NCI-H524 (cell line): ENCODE results near the gene TSEN34.
"Not testable (repeated sequence)": the region's sequence is repeated elsewhere in the genome, so short reads cannot be mapped to it uniquely, and the experiment has no call there.

Source experiments
- DNase-seq, 2 experiments: peaks; one replicate each; lab custom pipeline; 2025; lab: John Stamatoyannopoulos, UW

Gene TSEN34

DNA sequence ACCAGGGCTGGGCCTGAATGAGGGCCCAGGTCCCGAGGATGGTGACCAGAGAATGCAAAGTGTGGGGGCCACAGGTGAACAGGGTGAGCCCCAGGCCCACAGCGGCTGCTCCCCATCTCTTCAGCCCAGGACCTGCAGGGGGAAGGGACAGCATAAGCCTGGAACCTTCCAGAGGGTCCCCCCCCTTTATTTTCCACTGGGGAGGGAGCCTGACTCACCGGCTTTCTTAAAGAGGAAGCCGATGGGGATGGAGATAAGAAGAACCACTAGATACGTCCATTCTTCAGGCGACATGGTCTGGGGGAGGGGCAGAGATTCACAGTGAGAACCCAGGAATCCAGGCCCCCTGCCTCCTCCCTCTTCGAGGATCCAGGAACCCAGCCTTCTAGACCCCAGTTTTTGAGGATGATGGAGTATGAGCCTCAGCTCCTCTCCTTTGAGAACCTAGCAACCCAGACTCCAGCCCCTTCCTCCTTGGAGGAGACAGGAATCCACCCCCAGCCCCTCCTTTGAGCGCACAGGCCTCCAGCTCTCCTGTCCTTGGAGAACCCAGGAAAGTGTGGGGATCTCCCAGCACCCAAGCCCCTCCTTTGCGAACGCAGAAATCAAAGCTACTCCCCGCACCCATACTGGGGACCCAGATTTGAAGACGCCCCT is 2.8 kb upstream of the TSEN34 start:
- DNase-seq, result peak in 1 of 2 experiments; percentile 29

DNA sequence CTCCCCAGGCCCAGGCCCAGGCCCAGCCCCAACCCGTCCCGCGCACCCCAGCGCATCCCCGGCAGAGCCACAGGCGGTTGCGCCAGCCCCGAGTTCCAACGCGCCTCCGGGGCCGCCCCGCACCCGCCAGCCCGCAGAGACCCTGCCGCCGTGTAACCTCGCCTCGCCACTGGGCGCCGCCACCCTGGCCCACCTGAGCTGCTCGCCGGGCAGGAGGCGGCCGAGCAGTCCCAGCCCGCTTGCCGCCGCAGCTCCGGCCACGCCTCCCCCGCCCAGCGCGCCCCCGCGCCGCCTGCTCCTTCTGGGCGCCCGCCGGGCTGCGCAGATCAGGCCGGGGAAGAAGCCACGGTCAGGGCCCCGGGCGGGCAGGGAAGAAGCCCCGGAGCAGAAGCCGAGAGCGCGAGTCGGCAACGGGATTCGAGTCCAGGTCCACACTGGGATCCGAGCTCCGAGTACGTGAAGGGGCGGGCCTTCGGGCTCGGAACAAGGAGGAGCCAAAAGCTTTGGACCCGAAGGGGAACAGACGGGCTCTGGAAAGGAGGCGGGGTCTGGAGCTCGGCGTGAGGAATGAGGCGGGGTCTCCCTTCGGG is 1.9 kb upstream of the TSEN34 start, which contains the start of gene MBOAT7:
Gene MBOAT7, minus strand, starts transcription at position 436 of the 590 bp plus-strand sequence. CDS start 1,072 bp downstream, outside the sequence.
- DNase-seq, result peak in 1 of 2 experiments; percentile 78

DNA sequence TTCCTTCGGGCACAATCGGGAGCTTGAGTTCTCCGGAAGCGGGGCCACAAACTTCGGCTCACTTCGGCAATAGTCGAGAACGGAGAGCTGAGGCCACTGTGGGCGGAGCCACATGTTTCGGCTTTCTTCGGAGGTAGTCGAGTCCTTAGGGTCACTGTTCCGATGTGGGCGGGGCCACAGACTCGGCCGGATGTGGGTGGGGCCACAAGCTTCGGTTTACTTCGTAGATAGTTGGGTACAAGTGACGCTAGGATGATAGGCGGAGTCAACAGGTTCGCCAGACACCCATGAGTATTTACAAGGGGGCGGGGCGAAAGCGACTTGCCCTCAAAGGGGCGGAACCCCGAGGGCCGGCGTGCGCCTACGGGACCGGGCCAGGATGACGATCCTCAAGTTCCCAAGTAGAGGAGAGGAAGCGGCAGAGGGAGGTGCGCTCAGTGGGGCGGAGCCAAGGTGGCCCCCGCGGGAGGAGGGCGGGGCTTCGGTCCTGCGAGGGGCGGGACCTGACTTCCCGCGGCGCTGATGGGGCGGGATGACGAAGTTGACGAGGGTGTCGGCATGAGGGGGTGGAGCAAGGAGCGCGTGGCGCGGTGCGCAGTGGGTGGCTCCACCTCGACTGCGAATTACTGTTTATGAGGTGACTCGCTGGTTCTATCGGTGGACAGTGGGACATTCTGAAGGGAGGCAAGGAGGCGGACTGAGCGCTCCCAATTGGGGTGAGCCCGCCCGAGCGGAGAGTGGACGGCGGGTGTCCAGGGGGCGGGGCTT is 1.2 kb upstream of the TSEN34 start:
- peak; percentile 100 for DNase-seq

DNA sequence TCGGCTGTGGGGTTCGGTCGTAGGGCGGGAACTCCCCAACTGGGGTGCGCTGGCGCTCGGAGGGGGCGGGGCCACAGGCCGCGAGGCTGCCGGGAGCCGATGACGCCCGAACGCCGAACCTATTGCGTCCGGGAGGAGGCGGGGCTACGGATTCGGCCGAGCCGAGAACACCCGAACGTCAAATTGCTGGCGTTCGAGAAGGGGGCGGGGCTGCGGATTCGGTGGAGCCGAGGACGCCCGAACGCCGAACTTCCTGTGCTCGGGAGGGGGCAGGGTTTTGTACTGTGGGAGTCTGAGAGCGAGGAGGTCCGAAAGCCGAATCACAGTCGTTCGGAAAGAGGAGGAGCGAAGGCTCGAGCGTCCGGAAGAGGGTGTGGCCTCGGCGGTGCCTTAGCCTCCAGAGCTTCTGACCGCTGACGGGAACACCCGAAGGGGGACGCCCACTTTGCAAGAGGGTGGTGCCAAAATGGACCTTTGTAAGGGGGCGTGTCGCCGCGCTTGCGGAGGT is 551 bp upstream of the TSEN34 start:
- DNase-seq, result peak; percentile 99

DNA sequence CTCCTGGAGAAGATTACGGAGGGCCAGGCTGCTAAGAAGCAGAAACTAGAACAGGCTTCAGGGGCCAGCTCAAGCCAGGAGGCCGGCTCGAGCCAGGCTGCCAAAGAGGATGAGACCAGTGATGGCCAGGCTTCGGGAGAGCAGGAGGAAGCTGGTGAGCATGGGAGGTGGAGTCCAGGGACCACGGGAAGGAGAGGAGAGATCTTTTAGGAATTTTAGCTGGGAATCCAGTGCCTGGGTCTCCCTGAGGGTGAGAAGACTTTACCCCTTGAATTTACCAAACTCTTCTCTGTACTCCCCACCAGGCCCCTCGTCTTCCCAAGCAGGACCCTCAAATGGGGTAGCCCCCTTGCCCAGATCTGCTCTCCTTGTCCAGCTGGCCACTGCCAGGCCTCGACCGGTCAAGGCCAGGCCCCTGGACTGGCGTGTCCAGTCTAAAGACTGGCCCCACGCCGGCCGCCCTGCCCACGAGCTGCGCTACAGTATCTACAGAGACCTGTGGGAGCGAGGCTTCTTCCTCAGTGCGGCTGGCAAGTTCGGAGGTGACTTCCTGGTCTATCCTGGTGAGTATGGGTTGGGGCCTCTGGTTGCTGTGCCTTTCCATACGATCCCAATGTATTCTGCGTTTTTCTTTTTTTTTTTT is 824 bp downstream of the TSEN34 start:
- DNase-seq, result no peak

DNA sequence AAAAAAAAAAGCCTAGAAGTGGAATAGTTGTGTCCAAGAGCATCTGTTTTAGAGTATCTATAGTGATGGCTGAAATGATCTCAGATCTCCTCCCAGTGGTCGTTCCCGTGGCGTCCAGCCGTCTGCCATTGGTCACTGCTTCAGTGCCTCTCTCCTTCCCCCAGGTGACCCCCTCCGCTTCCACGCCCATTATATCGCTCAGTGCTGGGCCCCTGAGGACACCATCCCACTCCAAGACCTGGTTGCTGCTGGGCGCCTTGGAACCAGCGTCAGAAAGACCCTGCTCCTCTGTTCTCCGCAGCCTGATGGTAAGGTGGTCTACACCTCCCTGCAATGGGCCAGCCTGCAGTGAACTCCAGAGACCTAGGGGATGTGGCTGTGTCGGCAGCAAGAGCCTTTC is 1.9 kb downstream of the TSEN34 start:
- no peak for DNase-seq

DNA sequence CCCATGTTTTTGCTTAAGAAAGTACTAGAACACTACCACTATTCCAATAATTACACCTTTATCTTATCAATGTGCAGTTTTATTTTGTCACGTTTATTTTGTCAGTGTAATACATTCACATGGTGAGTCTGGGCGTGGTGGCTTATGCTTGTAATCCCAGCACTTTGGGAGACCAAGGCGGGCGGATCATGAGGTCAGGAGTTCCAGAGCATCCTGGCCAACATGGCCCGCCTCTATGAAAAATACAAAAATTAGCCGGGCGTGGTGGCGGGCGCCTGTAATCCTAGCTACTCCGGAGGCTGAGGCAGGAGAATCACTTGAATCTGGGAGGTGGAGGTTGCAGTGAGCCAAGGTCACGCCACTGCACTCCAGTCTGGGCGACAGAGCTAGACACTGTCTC is 3.4 kb downstream of the TSEN34 start:
- not testable (repeated sequence) for DNase-seq

DNA sequence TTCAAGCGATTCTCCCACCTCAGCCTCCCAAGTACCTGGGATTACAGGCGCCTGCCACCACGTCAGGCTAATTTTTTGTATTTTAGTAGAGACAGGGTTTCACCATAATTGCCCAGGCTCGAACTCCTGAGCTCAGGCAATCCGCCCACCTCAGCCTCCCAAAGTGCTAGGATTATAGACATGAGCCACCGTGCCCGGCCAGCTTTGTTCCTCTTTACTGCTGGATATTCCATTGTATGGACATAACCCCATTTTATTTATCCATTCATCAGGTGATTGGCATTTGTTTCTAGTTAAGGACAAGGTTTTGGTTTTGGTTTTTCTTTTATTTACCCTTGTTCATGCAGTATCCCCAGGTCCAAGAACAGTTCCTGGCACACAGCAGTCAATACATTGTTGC is 5.4 kb downstream of the TSEN34 start:
- DNase-seq, result no peak

DNA sequence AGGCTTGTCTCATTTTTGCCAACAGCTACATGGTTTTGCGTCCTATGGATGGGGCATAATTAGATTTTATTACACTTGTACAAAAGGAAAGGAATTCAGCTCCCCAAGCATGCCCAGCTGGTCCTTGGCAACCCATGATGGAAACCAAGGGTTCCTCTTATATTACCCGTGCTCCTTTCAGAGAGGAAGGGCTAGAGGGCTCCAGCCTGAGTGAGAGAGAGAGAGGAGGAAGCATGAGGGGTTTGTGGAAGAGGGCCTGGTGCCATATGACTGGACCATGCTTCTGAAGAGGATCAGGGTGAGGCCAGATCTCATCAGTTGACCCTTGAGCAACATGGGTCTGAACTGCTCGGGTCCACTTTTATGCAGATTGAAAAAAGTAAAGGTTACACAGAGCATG is 6.0 kb downstream of the TSEN34 start:
- no peak for DNase-seq

DNA sequence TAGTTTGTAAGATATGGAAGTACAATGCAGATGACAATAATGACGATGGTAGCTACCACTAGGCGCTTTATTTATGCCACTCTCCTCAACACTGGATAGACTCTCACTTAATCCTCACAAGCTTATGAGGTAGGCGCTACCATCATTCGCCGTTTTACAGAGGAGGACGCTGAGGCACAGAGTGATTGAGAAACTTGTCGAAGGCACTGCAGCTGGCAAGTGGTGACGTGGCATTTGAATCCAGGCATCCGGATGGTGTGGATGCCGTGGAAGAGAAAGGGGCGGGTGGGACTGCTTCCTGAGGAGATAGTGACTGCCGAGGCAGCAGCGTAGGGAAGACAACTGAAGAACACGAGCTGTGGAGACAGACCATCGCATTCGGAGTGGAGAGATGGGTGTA is 8.3 kb downstream of the TSEN34 start:
- DNase-seq, result no peak

DNA sequence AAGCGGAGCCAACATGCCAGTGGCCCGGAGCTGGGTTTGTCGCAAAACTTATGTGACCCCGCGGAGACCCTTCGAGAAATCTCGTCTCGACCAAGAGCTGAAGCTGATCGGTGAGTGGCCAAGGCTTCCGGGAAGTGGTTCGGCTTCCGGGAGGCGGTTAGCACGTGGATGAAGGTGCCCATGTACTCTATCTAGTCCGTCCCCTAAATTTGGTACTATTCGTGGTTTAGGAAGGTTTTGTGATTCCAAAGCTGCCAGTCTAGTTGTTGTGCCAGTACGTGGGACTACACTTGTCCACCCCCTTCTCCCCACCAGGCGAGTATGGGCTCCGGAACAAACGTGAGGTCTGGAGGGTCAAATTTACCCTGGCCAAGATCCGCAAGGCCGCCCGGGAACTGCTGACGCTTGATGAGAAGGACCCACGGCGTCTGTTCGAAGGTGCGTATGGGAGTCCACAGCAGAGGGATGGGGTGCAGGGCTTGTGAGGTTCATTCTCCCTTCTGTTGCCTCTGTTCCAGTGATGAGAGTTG is 10.1 kb downstream of the TSEN34 start:
- DNase-seq, result no peak

DNA sequence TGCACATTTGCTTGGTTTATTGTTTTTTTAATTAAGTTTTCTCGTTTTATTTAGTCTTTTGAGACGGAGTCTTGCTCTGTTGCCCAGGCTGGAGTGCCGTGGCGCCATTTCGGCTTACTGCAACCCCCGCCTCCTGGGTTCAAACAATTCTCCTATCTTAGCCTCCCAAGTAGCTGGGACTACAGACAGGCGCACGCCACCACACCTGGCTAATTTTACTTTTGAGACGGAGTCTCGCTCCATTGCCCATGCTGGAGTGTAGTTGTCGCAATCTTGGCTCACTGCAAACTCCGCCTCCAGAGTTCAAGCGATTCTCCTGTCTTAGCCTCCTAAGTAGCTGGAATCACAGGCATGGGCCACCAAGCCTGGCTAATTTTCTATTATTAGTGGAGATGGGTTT is 10.9 kb downstream of the TSEN34 start:
- DNase-seq, result no peak

DNA sequence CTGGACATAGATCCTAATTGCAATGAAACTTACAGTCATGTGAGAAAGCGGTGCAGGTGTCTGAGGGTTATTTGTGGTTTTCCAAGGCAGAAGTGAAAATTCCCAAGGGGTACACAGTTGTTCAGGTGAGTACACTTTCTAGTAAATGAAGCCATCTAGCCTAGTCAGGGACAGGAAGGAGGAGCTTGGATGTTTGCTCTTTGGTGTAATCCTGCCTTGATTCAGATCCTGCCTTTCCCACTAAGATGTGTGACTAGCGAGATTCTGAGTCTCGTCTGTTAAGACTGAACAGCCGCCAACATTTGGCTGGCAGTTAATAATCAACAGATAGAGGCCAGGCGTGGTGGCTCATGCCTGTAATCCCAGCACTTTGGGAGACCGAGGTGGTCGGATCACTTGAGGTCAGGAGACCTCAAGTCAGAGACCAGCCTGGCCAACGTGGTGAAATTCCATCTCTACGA is 12.1 kb downstream of the TSEN34 start:
- DNase-seq, result no peak

DNA sequence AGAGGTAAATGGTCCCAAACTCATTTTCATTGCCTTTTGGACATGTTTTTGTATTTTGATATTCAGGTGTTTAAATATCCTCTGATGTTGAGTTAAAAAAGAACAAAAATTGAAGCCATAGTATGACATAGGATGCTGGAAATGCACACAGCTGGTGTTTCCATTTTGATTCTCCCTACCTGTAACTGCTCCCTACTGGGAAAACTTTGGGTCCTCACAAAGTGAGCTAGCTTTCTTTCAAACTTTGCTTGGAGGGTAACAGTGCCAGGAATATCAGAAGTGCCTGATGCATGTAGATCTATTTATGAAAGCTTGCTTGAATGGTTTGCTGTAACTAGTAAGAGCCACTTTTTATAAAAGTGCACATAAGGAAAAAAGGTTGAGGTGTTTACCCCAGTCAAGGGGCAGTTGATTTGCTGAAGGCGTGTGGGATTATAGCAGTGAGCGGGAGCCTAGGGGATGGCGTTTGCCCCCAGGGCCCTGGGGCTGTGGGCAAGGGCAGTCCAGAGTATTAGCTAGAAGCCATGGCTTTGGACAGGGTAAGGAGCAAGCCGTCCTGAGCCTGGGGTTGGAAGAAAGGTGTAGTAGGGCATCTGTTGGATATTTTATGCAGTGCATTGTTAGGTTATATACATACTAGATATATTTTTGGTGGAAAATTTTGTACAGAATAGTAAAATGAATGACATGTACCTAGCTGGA is 13.8 kb downstream of the TSEN34 start:
- DNase-seq, result no peak

DNA sequence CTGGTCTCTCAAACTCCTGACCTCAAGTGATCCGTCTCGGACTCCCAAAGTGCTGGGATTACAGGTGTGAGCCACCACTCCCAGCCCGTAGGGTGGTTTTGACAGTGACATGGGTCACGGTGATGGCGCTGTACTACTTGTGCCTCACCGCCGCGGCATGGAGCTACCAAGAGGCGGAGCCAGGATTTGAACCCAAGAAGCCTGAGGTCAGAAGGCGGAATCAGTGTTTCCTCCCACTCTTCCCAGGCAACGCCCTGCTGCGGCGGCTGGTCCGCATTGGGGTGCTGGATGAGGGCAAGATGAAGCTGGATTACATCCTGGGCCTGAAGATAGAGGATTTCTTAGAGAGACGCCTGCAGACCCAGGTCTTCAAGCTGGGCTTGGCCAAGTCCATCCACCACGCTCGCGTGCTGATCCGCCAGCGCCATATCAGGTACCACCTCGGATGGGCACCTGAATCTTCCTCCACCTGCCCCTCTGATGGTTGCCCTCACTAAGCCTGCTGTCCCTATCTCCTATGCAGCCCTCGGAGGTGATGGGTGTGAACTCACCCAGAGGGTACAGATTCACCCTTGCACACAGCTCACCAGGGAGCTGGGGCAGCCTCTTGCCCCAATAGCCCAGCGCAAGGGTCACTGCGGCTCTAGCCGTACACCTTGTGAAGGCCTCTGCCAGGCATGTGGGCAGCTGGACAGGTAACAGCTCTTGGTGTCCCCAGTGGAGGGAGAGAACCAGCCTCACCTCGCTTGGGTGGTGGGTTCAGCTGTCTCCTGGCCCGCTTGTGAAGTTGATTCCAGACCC is 15.1 kb downstream of the TSEN34 start:
- DNase-seq, result no peak

DNA sequence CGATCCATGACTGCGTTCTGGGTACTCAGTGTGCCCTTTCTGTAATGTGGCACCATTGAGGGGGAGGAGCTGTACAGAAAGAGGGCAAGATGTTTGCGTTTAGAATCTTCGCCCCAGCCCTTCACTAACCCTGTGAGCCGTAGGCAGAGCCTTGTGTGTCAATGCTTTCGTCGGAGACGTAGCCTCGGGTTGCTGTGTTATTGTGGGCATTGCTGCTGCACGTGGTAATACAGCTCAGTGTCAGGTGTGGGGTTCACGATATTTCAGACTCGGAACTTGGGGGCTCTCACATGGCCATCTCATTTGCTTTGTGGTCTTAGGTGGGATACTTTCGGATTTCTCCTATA is 15.7 kb downstream of the TSEN34 start:
- no peak for DNase-seq

DNA sequence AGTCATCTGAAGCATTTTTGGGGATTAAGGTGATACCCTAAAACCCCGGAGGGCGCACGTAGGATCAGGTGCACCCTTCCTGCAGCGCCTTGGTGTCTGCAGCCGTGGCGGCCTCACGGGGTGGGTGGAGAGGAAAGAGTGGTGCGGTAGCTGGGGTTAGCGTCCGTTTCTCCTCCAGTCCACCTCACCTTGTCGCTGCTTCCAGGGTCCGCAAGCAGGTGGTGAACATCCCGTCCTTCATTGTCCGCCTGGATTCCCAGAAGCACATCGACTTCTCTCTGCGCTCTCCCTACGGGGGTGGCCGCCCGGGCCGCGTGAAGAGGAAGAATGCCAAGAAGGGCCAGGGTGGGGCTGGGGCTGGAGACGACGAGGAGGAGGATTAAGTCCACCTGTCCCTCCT is 16.1 kb downstream of the TSEN34 start:
- not testable (repeated sequence) for DNase-seq

DNA sequence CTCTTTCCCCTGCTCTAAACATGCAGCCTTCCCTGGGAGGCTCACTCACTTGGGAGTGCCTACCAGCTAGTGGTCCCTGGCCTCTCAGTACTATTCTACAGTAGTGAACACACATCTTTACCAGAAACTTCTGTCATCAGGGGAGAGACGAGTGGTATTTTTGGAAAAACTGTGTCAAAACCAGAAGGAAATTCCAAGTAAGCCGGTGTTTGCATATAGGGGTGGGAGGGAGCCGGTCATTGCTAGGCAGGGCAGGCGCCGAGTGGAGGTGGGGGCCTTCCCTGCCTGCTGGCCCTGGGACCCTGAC is 16.5 kb downstream of the TSEN34 start:
- no peak for DNase-seq

DNA sequence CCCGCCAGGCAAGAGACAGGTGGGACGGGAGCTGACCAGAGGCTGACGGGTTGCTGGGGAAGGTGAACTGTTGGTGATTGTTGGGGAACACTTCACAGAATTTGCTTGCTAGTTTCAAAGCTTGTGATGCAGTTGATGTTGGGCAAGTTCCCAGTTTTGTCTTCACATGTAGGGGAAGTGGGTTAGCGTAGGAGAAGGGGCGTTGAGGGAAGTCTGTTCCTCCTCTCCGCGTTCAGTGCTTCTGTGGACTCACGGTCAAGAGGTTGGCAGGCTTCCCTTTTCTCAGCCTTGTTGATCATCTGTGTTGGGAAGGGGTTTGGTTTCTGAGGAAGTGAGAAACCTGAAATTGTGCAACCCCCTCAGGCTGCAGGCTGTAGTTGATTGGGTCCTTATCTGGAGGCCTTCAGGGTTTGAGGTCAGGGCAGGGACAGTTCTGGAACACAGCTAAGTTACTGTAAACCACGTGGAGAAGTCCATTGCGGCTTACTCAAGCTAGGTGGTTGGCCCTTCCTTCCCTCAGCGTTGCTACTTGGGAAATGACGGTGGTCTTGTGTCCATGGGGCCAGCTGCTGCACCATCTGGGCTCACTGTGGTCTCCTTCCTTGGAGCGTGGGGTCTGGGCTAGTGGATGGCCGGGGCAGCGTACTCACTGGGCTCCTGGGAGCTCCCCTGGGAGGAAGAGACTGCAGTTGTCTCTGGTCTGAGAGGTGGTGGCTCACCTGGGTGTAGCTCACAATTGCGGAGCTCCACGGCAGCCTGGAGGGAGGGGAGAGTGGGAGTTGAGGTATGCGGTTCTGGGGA is 17.1 kb downstream of the TSEN34 start:
- peak in 1 of 2 experiments; percentile 22 for DNase-seq

DNA sequence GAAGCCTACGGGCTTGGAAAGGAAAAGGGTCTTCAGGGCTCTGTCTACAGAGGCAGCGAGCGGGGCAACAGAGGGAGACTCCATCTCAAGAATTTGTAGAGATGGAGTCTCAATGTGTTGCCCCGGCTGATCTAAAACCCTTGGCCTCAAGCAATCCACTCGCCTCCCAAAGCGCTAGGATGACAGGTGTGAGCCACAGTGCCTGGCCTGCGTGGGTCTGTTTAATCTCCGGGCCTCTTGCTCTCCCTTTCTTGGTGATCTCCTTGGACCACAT is 17.6 kb downstream of the TSEN34 start:
- no peak for DNase-seq
